IMR-90 (cell line): ENCODE measurements around the gene SFTPB. TPM values are rescaled to one million over a fixed set of nuclear protein-coding genes. Genes with fewer than 3 reads are reported as not detected.

ENCODE experiments used
- ATAC-seq: fragments of 200-7000 bp; cut with Tn5 transposase; 2 replicates; pipeline ENCODE4 v1.9.1; 2020; ENCODE audit warnings: low read depth, mild to moderate bottlenecking, moderate library complexity
- BruUV-seq: library from RNA; stranded (reverse); fragments of 400-500 nt; replicated peaks from 2 replicates; lab custom pipeline; 2021; lab: Mats Ljungman, UMichigan
- CTCF ChIA-PET: fragments of 300-600 bp; formaldehyde crosslinking; extraction: SDS; loops from one replicate; lab custom pipeline; 2021; ENCODE audit warnings: antibody characterized with exemption; lab: Yijun Ruan, JAX
- POLR2A ChIA-PET: fragments of 300-600 bp; sonication (Branson Sonifier 250); formaldehyde crosslinking; loops from one replicate; lab custom pipeline; 2022; ENCODE audit warnings: antibody characterized with exemption; ENCODE audit not compliant: unreplicated experiment; lab: Charles Lee
- DNase-seq: peaks from one replicate; pipeline ENCODE4 v3.0.0; 2013
- H2AFZ ChIP-seq: replicated peaks from 2 replicates; pipeline ENCODE3; 2013; ENCODE audit warnings: low read length, mild to moderate bottlenecking; ENCODE audit not compliant: poor library complexity
- H2AK5ac ChIP-seq: 2 replicates; pipeline ENCODE4 v1.6.1; 2013; ENCODE audit warnings: low read depth, low read length, inconsistent platforms
- H2AK9ac ChIP-seq: replicated peaks from 2 replicates; pipeline ENCODE3; 2013; ENCODE audit warnings: mild to moderate bottlenecking, low read depth, low read length, moderate library complexity; ENCODE audit not compliant: poor library complexity
- H2BK120ac ChIP-seq: 2 replicates; pipeline ENCODE4 v1.6.1; 2013; ENCODE audit warnings: low read depth, low read length, inconsistent platforms
- H2BK15ac ChIP-seq: 3 replicates; pipeline ENCODE4 v1.6.1; 2013; ENCODE audit warnings: low read depth, low read length, inconsistent platforms
- H2BK20ac ChIP-seq: 2 replicates; pipeline ENCODE4 v1.6.1; 2013; ENCODE audit warnings: low read depth, mild to moderate bottlenecking, inconsistent platforms, low read length, moderate library complexity
- H2BK5ac ChIP-seq: 2 replicates; pipeline ENCODE4 v1.6.1; 2013; ENCODE audit warnings: mild to moderate bottlenecking, low read depth, low read length, inconsistent platforms; ENCODE audit not compliant: poor library complexity, severe bottlenecking
- H3K14ac ChIP-seq: replicated peaks from 2 replicates; pipeline ENCODE4 v1.6.1; 2013; ENCODE audit warnings: low read depth, low read length, inconsistent platforms
- H3K18ac ChIP-seq: 2 replicates; pipeline ENCODE4 v1.6.1; 2013; ENCODE audit warnings: low read depth, low read length, control low read depth
- H3K23ac ChIP-seq: 2 replicates; pipeline ENCODE4 v1.6.1; 2013; ENCODE audit warnings: low read depth, low read length, inconsistent platforms
- H3K27ac ChIP-seq: 2 replicates; pipeline ENCODE4 v1.5.1; 2013; ENCODE audit warnings: mild to moderate bottlenecking, control low read depth, low read length; ENCODE audit not compliant: insufficient read depth
- H3K27me3 ChIP-seq: 2 replicates; pipeline ENCODE4 v1.6.1; 2013; ENCODE audit warnings: low read length; ENCODE audit not compliant: control insufficient read depth, insufficient read depth
- H3K36me3 ChIP-seq: 2 replicates; pipeline ENCODE4 v1.6.1; 2013; ENCODE audit warnings: low read length, mixed read lengths; ENCODE audit not compliant: control insufficient read depth, insufficient read depth
- H3K4ac ChIP-seq: 2 replicates; pipeline ENCODE4 v1.6.1; 2013; ENCODE audit warnings: low read depth, low read length, inconsistent platforms
- H3K4me1 ChIP-seq: 2 replicates; pipeline ENCODE4 v1.6.1; 2013; ENCODE audit warnings: low read length, mixed read lengths; ENCODE audit not compliant: control insufficient read depth, insufficient read depth
- H3K4me2 ChIP-seq: 2 replicates; pipeline ENCODE4 v1.6.1; 2013; ENCODE audit warnings: low read depth, mild to moderate bottlenecking, control low read depth, low read length, moderate library complexity
- H3K4me3 ChIP-seq: 2 replicates; pipeline ENCODE4 v1.5.1; 2013; ENCODE audit warnings: low read depth, mild to moderate bottlenecking, control low read depth, low read length, moderate library complexity; ENCODE audit not compliant: insufficient read depth
- H3K56ac ChIP-seq: 2 replicates; pipeline ENCODE4 v1.6.1; 2013; ENCODE audit warnings: low read length, inconsistent platforms; ENCODE audit not compliant: insufficient read depth; ENCODE audit errors: extremely low read depth
- H3K79me1 ChIP-seq, 2 experiments: 2 replicates each; pipeline ENCODE4 v1.6.1; 2013; ENCODE audit warnings: low read length in 2 of 2, inconsistent platforms in 1 of 2, low read depth in 1 of 2
- H3K9ac ChIP-seq: 2 replicates; pipeline ENCODE4 v1.6.1; 2013; ENCODE audit warnings: low read depth, low read length, control low read depth
- H3K9me1 ChIP-seq: 2 replicates; pipeline ENCODE4 v1.6.1; 2013; ENCODE audit warnings: low read length, inconsistent platforms; ENCODE audit not compliant: insufficient read depth
- H3K9me3 ChIP-seq: 2 replicates; pipeline ENCODE4 v1.6.1; 2013; ENCODE audit warnings: low read length; ENCODE audit not compliant: control insufficient read depth, insufficient read depth
- H4K20me1 ChIP-seq: 2 replicates; pipeline ENCODE4 v1.6.1; 2013; ENCODE audit warnings: low read length, inconsistent platforms; ENCODE audit not compliant: insufficient read depth
- H4K5ac ChIP-seq: 2 replicates; pipeline ENCODE4 v1.6.1; 2013; ENCODE audit warnings: mild to moderate bottlenecking, low read depth, low read length, control low read depth
- H4K8ac ChIP-seq, 2 experiments: 2 replicates each; pipeline ENCODE4 v1.6.1; 2013; ENCODE audit warnings: low read depth in 2 of 2, low read length in 2 of 2, control low read depth in 1 of 2, inconsistent platforms in 1 of 2
- H4K91ac ChIP-seq: 2 replicates; pipeline ENCODE4 v1.6.1; 2013; ENCODE audit warnings: low read depth, low read length, inconsistent platforms; ENCODE audit not compliant: insufficient read depth
- BHLHE40 ChIP-seq: fragments of 150-350 bp; IDR thresholded peaks from 2 replicates; pipeline ENCODE4 v1.6.1; 2016; ENCODE audit warnings: mild to moderate bottlenecking, low read depth, low read length
- CEBPB ChIP-seq: IDR thresholded peaks from 2 replicates; pipeline ENCODE4 v1.6.1; 2012; ENCODE audit warnings: low read depth, low read length, improper control_type of control experiment
- MAFK ChIP-seq: IDR thresholded peaks from 2 replicates; pipeline ENCODE4 v1.6.1; 2012; ENCODE audit warnings: low read depth, low read length, improper control_type of control experiment
- MXI1 ChIP-seq: IDR thresholded peaks from 2 replicates; pipeline ENCODE4 v1.6.1; 2012; ENCODE audit warnings: low read depth, mild to moderate bottlenecking, low read length, moderate library complexity, borderline replicate concordance
- RAD21 ChIP-seq: IDR thresholded peaks from 2 replicates; pipeline ENCODE4 v1.6.1; 2012; ENCODE audit warnings: low read length, improper control_type of control experiment
- WGBS, 2 experiments: methylation state at CpG; one replicate each; pipeline versions ENCODE4 v1.1.5 to v1.1.7; 2013; ENCODE audit warnings: missing lambda C conversion rate in 2 of 2; ENCODE audit not compliant: insufficient read length in 1 of 2; ENCODE audit errors: extremely low coverage in 2 of 2; 5-methylcytosine and 5-hydroxymethylcytosine counted together
- dilution Hi-C: fragments of 300-500 bp; cut with HindIII; formaldehyde crosslinking; loops from one replicate; pipeline ENCODE4 v1.14.3; 2018; ENCODE audit warnings: low sequenced_read_pairs; ENCODE audit not compliant: unreplicated experiment
- in situ Hi-C: fragments of 300-500 bp; cut with MboI; formaldehyde crosslinking; loops from 3 replicates; pipeline ENCODE4 v1.14.3; 2019; ENCODE audit warnings: low sequenced_read_pairs, inconsistent platforms, mixed read lengths
- intact Hi-C: fragments of 100-400 bp; cut with micrococcal nuclease; formaldehyde crosslinking; loops from 2 replicates; pipeline ENCODE4 v1.10.0; 2022
- polyA plus RNA-seq, 3 experiments: library from polyadenylated mRNA; depleted of rRNA; stranded (reverse); fragments of >200 nt; gene quantifications; 2 replicates each; pipeline ENCODE4 v1.2.3, GENCODE V29; 2012; ENCODE audit warnings: low replicate concordance in 1 of 3
- total RNA-seq: library from RNA; depleted of rRNA; stranded (reverse); fragments of >200 nt; gene quantifications from 2 replicates; pipeline ENCODE4 v1.2.3, GENCODE V29; 2012
- TF ChIP-seq, protein P1 (sequence below): fragments of 150-350 bp; IDR thresholded peaks from 2 replicates; pipeline ENCODE4 v1.6.1; 2016; ENCODE audit warnings: low read depth, mild to moderate bottlenecking, low read length, moderate library complexity, borderline replicate concordance
- TF ChIP-seq, protein P2 (sequence below): conservative IDR thresholded peaks from 2 replicates; pipeline ENCODE4 v1.5.1; 2012; ENCODE audit warnings: mild to moderate bottlenecking, low read depth, low read length, improper control_type of control experiment
- TF ChIP-seq, protein P3 (sequence below): fragments of 150-350 bp; IDR thresholded peaks from 2 replicates; pipeline ENCODE4 v1.6.1; 2017; ENCODE audit warnings: mild to moderate bottlenecking, antibody characterized with exemption, low read length, low read depth

SFTPB gene
- total and polyA plus RNA-seq, 2 of the 4 experiments (the other 2 are of a cell fraction): not detected

DNA sequence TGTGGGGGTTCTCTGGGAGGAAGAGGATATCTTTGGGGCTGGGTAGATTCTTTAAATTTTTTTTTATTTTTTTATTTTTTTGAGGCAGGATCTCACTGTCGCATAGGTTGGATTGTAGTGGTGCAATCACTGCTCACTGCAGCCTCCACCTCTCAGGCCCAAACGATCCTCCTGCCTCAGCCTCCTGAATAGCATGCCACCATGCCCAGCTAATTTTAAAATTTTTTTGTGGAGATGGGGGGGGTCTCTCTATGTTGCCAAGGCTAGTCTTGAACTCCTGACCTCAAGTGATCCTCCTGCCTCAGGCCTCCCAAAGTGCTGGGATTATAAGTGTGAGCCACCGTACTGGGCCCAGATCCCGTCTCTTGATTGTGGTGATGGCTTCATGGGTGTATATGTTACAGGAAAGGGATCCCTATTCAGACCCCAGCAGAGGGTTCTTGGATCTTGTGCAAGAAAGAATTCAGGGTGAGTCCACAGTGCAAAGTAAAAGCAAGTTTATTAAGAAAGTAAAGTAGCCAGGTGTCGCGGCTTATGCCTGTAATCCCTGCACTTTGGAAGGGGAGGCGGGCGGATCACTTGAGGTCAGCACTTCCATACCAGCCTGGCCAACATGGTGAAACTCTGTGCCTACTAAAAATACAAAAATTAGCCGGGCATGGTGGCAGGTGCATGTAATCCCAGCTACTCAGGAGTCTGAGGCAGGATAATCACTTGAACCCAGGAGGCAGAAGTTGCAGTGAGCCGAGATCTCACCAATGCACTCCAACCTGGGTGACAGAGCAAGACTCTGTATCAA, 54.1 kb downstream of the SFTPB start (continued):
- TF ChIP-seq BHLHE40: no peak

DNA sequence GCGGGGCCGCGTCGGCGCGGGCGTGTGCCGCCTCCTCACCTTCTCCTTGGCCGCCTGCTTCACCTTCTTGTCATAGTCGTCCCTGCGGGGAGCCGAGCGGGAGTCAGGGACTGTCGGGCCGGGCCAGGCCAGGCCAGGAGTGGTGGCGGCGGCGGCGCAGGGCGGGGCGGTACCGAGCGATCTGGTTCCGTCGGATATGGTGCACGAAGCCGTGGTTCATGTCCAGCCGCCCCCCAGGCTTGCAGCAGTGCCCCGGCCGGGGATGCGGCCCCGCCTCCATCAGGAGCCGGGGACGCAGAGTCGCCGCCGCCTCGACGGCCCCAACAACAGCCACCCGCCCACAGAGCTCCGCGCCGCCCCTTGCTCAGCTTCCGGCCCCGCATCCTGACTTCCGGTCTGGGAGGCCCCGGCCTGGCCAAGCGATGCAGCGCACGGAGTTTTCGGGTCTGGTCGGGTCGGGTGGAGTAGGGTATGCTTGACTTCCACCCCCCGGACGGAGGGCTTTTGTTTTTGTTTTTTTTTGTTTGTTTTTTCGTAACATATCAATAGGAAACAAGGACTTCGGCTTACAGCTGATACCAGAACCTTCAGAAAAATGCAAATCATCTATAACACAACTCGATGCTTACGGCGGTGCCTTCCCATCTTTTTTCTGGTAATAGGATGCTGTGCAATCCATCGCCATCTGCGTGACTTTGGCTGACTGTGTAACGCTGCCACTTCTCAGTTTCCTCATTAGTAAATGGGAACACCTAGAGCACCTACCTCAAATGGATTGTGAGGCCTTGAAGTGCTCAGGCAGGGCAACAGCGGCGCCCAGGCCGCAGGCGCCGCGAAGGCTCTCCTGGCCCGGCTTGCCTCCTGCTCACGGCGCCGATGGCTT, 56.1 kb downstream of the SFTPB start, which contains the start of gene C2orf68:
C2orf68 (minus strand) TSS at position 362 of the 883 bp plus-strand sequence; CDS start at position 280, 82 bp downstream.
- TSS peak; percentile 50 for BruUV-seq
- no peaks in the 10 kb centered on the region for H3K27me3 ChIP-seq
- no peaks in the 10 kb centered on the region for H3K4me1 ChIP-seq
- H2BK5ac ChIP-seq: peak within 1 kb of the TSS; percentile 59
- 0 out of 2 replicates have a peak, but pooled peaks cover 5% of the 10 kb centered on the region for H4K20me1 ChIP-seq
- peak within 1 kb of the TSS; percentile 96 for H2AFZ ChIP-seq
- H3K23ac ChIP-seq: peak within 1 kb of the TSS; percentile 61
- H4K5ac ChIP-seq: peak within 1 kb of the TSS; percentile 100
- ATAC-seq: peak; percentile 80
- H3K4ac ChIP-seq: peak within 1 kb of the TSS; percentile 83
- ChIA-PET POLR2A (interaction anchor here (0.7 to 1.0 kb wide), 4 partner anchors 11 to 284 kb away, joined by 3 to 6 read pairs (median 4); partner anchors contain the start of genes TGOLN2 and VAMP8), CTCF (interaction anchor here (0.6 to 0.7 kb wide), 2 partner anchors 37 to 114 kb away, joined by 3 to 4 read pairs; no protein-coding TSS in a partner anchor)
- peak within 1 kb of the TSS; percentile 67 for H3K27ac ChIP-seq
- 0 out of 2 replicates have a peak within 1 kb of the TSS, but pooled peaks have one; percentile 17 for H2BK120ac ChIP-seq
- H4K8ac ChIP-seq: peak within 1 kb of the TSS; percentile 80 to 100
- no peak within 1 kb of the TSS for H2BK20ac ChIP-seq
- H2BK15ac ChIP-seq: peak within 1 kb of the TSS; percentile 1; the same call in 1 of the 3 replicates
- H3K79me1 ChIP-seq: peaks cover 28 to 52% of the 10 kb centered on the region in 2 experiments
- peak within 1 kb of the TSS; percentile 77 for H3K56ac ChIP-seq
- peak within 1 kb of the TSS; percentile 81 for H3K14ac ChIP-seq
- peaks cover 21% of the 10 kb centered on the region for H3K36me3 ChIP-seq
- no peaks in the 10 kb centered on the region for H3K9me3 ChIP-seq
- peaks cover 11% of the 10 kb centered on the region for H3K9me1 ChIP-seq
- peak within 1 kb of the TSS; percentile 89 for H3K9ac ChIP-seq
- H4K91ac ChIP-seq: peak within 1 kb of the TSS; percentile 71
- peak; percentile 79 for DNase-seq
- H3K4me2 ChIP-seq: peak within 1 kb of the TSS; percentile 97
- 6% methylated on average over 23 of the region's 73 CpGs; no CpG with 5 or more reads in 1 of the 2 experiments for WGBS, 2 experiments
- in situ Hi-C loops: no loop called here
- dilution Hi-C loops: no loop called here
- peak within 1 kb of the TSS; percentile 72 for H3K18ac ChIP-seq
- intact Hi-C loops: no loop called here
- H2AK9ac ChIP-seq: peak within 1 kb of the TSS; percentile 78
- peak within 1 kb of the TSS; percentile 83 for H3K4me3 ChIP-seq
- peak within 1 kb of the TSS; percentile 88 for H2AK5ac ChIP-seq
- no peak for TF ChIP-seq CEBPB
- TF ChIP-seq, protein P1, sequence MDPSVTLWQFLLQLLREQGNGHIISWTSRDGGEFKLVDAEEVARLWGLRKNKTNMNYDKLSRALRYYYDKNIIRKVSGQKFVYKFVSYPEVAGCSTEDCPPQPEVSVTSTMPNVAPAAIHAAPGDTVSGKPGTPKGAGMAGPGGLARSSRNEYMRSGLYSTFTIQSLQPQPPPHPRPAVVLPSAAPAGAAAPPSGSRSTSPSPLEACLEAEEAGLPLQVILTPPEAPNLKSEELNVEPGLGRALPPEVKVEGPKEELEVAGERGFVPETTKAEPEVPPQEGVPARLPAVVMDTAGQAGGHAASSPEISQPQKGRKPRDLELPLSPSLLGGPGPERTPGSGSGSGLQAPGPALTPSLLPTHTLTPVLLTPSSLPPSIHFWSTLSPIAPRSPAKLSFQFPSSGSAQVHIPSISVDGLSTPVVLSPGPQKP: no peak
- TF ChIP-seq, protein P2, sequence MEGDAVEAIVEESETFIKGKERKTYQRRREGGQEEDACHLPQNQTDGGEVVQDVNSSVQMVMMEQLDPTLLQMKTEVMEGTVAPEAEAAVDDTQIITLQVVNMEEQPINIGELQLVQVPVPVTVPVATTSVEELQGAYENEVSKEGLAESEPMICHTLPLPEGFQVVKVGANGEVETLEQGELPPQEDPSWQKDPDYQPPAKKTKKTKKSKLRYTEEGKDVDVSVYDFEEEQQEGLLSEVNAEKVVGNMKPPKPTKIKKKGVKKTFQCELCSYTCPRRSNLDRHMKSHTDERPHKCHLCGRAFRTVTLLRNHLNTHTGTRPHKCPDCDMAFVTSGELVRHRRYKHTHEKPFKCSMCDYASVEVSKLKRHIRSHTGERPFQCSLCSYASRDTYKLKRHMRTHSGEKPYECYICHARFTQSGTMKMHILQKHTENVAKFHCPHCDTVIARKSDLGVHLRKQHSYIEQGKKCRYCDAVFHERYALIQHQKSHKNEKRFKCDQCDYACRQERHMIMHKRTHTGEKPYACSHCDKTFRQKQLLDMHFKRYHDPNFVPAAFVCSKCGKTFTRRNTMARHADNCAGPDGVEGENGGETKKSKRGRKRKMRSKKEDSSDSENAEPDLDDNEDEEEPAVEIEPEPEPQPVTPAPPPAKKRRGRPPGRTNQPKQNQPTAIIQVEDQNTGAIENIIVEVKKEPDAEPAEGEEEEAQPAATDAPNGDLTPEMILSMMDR: no peak
- TF ChIP-seq, protein P3, sequence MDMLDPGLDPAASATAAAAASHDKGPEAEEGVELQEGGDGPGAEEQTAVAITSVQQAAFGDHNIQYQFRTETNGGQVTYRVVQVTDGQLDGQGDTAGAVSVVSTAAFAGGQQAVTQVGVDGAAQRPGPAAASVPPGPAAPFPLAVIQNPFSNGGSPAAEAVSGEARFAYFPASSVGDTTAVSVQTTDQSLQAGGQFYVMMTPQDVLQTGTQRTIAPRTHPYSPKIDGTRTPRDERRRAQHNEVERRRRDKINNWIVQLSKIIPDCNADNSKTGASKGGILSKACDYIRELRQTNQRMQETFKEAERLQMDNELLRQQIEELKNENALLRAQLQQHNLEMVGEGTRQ: 0 out of 2 replicates have a peak, but pooled peaks have one; percentile 5
- TF ChIP-seq RAD21: no peak
- TF ChIP-seq MAFK: no peak
- TF ChIP-seq MXI1: 0 out of 2 replicates have a peak, but pooled peaks have one; percentile 22
